A673 (cell line): ENCODE results near the gene HTR1B. TPM values are rescaled to one million over a fixed set of nuclear protein-coding genes. Genes with fewer than 3 reads are reported as not detected.

Experiments used
- BruUV-seq: library from RNA; stranded (reverse); fragments of 400-500 nt; replicated peaks from 2 replicates; lab custom pipeline; 2021; lab: Mats Ljungman, UMichigan
- CTCF ChIA-PET: fragments of 300-600 bp; sonication (Branson Sonifier 250); formaldehyde crosslinking; loops from one replicate; lab custom pipeline; 2022; ENCODE audit warnings: antibody characterized with exemption; lab: Charles Lee
- POLR2A ChIA-PET: fragments of 300-600 bp; sonication (Branson Sonifier 250); formaldehyde crosslinking; loops from one replicate; lab custom pipeline; 2022; ENCODE audit warnings: antibody characterized with exemption; ENCODE audit not compliant: low non-redundant PET; lab: Charles Lee
- DNase-seq: peaks from one replicate; pipeline ENCODE4 v3.0.0-alpha.2; 2015; ENCODE audit warnings: low spot score
- H3K27ac ChIP-seq: fragments of 200-600 bp; sonication (generic); 2 replicates; pipeline ENCODE4 v1.5.1; 2016; ENCODE audit warnings: mixed run types, low read depth, mild to moderate bottlenecking, mixed read lengths, antibody characterized with exemption, low read length; ENCODE audit not compliant: poor library complexity, severe bottlenecking
- H3K27me3 ChIP-seq: fragments of 200-600 bp; sonication (generic); replicated peaks from 2 replicates; pipeline ENCODE4 v1.6.1; 2017; ENCODE audit warnings: mixed run types, low read depth, mild to moderate bottlenecking, mixed read lengths, antibody characterized with exemption, low read length; ENCODE audit not compliant: insufficient read depth, poor library complexity
- H3K36me3 ChIP-seq: fragments of 200-600 bp; sonication (generic); 2 replicates; pipeline ENCODE4 v1.6.1; 2016; ENCODE audit warnings: mixed run types, mild to moderate bottlenecking, mixed read lengths, antibody characterized with exemption, low read length; ENCODE audit not compliant: insufficient read depth, poor library complexity, severe bottlenecking
- H3K4me1 ChIP-seq: fragments of 200-600 bp; sonication (generic); 2 replicates; pipeline ENCODE4 v1.6.1; 2017; ENCODE audit warnings: mixed run types, mild to moderate bottlenecking, mixed read lengths, antibody characterized with exemption, low read length; ENCODE audit not compliant: insufficient read depth, poor library complexity, severe bottlenecking
- H3K4me3 ChIP-seq: fragments of 200-600 bp; sonication (generic); 2 replicates; pipeline ENCODE4 v1.5.1; 2016; ENCODE audit warnings: low read depth, mixed run types, mild to moderate bottlenecking, mixed read lengths, low read length; ENCODE audit not compliant: poor library complexity, severe bottlenecking
- H3K9me3 ChIP-seq: fragments of 200-600 bp; sonication (generic); 2 replicates; pipeline ENCODE4 v1.6.1; 2016; ENCODE audit warnings: mixed run types, low read depth, mild to moderate bottlenecking, mixed read lengths, antibody characterized with exemption, low read length; ENCODE audit not compliant: poor library complexity, severe bottlenecking
- EZH2 ChIP-seq: fragments of 200-600 bp; sonication (generic); IDR thresholded peaks from 2 replicates; pipeline ENCODE4 v1.6.1; 2017; ENCODE audit warnings: borderline replicate concordance, low read depth, mild to moderate bottlenecking, mixed read lengths, antibody characterized with exemption, low read length; ENCODE audit not compliant: poor library complexity, severe bottlenecking
- intact Hi-C: fragments of 100-400 bp; cut with micrococcal nuclease; formaldehyde crosslinking; loops from one replicate; pipeline ENCODE4 v1.10.0; 2022; ENCODE audit not compliant: unreplicated experiment
- total RNA-seq: library from RNA; stranded (reverse); gene quantifications from 2 replicates; pipeline ENCODE4 v1.2.3, GENCODE V29; 2021
- TF ChIP-seq, protein P1 (sequence below): fragments of 300-800, 200-600 bp; sonication (generic); conservative IDR thresholded peaks from 2 replicates; pipeline ENCODE4 v1.5.1; 2017; ENCODE audit warnings: low read depth, mild to moderate bottlenecking, antibody characterized with exemption, low read length, moderate library complexity, mixed read lengths

HTR1B gene
- total RNA-seq, 1 experiment from 2014 or later = not detected

DNA sequence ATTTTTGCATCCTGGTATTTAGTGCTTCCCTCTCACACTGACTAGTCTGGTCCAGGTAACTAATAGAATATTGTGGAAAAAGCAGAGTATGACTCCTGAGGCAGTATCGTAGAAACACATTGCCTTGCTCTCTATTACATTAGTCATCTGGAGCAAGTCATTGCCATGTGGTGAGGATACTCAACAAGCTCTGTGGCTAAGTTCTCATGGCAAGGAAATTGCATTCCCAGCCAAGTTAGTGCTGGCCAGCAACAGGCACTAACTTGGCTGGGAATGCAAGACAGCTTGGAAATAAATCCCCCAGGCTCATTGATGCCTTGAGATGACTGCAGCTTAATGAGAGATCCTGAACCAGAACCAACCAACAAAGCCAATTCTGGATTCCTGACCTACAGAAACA, 39.7 kb upstream of the HTR1B start:
- ChIA-PET POLR2A (no interaction called here), CTCF (no interaction called here)
- no peaks in the 10 kb centered on the region for H3K36me3 ChIP-seq
- no peak for DNase-seq
- no peak overlapping the region for H3K4me3 ChIP-seq
- no peaks in the 10 kb centered on the region for H3K27me3 ChIP-seq
- no peaks in the 10 kb centered on the region for H3K4me1 ChIP-seq
- intact Hi-C loops = no loop called here
- BruUV-seq = no TSS peak
- no peak overlapping the region for H3K27ac ChIP-seq
- no peaks in the 10 kb centered on the region for H3K9me3 ChIP-seq
- TF ChIP-seq EZH2 = no peak
- TF ChIP-seq, protein P1, sequence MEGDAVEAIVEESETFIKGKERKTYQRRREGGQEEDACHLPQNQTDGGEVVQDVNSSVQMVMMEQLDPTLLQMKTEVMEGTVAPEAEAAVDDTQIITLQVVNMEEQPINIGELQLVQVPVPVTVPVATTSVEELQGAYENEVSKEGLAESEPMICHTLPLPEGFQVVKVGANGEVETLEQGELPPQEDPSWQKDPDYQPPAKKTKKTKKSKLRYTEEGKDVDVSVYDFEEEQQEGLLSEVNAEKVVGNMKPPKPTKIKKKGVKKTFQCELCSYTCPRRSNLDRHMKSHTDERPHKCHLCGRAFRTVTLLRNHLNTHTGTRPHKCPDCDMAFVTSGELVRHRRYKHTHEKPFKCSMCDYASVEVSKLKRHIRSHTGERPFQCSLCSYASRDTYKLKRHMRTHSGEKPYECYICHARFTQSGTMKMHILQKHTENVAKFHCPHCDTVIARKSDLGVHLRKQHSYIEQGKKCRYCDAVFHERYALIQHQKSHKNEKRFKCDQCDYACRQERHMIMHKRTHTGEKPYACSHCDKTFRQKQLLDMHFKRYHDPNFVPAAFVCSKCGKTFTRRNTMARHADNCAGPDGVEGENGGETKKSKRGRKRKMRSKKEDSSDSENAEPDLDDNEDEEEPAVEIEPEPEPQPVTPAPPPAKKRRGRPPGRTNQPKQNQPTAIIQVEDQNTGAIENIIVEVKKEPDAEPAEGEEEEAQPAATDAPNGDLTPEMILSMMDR = no peak

DNA sequence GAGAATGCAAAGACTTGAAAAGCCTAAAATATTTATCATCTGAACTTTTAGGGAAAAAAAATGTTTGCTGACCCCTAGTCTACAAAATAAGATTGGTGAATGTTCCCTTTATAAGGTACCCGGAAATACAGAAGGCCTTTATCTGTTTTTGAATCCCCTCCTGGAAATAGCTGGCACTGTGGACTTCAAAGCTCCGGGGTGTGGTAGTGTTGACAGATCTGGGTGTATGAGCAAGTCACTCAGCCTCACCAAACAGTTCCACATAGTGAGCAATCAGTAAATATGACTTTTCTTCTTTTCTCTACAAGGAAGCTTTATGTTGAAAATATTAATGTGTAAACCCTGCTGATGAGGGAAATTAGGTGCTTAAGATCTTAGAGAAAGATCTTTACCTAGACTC, 29.2 kb upstream of the HTR1B start:
- ChIA-PET CTCF (no interaction called here), POLR2A (no interaction called here)
- Histone ChIP-seq H3K9me3 (no peaks in the 10 kb centered on the region), H3K27ac (no peak overlapping the region), H3K36me3 (no peaks in the 10 kb centered on the region), H3K27me3 (no peaks in the 10 kb centered on the region), H3K4me3 (no peak overlapping the region), H3K4me1 (no peaks in the 10 kb centered on the region)
- intact Hi-C loops = no loop called here
- DNase-seq = no peak
- no peak for TF ChIP-seq EZH2
- TF ChIP-seq, protein P1 = no peak
- BruUV-seq = no TSS peak

DNA sequence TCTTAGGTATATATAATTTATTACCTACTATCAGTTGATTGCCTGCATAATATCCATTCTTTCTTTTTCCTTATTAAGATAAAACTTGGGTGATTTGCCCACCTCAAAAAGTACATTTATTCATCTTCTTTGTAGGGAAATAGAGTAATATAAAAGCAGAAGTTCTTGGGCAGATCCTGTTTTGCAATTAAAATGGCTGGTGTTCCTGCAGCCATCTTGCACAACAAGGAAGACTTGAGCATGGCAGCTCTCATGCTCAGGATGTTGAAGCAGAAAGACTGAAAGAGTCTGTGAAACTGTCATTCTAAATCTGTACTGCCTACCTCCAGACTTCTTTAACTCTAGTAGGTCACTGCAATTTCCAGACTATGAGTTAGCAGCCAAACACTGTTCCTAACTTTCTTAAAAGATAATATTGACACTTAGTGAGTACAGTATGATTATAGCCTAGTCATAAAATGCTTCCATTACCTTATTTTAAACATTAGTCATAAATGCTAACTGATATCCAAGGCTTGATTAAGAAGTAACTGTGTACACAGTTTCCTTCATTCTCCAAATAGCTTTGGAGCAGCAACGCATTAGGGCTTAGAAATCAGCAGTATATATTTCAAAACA, 24.6 kb upstream of the HTR1B start:
- no TSS peak for BruUV-seq
- POLR2A ChIA-PET = no interaction called here
- TF ChIP-seq, protein P1 = no peak
- TF ChIP-seq EZH2 = no peak

More for the DNA sequence above, 24.6 kb upstream of the HTR1B start:
- Histone ChIP-seq H3K4me1 (no peaks in the 10 kb centered on the region), H3K9me3 (no peaks in the 10 kb centered on the region), H3K36me3 (no peaks in the 10 kb centered on the region), H3K27ac (no peak overlapping the region), H3K27me3 (no peaks in the 10 kb centered on the region), H3K4me3 (no peak overlapping the region)
- CTCF ChIA-PET = no interaction called here
- no peak for DNase-seq
- intact Hi-C loops = no loop called here
